ENCODE measurements around the gene BRIP1.
"Not testable (repeated sequence)": the region's sequence is repeated elsewhere in the genome, so short reads cannot be mapped to it uniquely, and the experiment has no call there.

BRIP1 gene

GRCh38 chr17:61863801-61864126, 436 bp upstream of the BRIP1 start:
- no peak for DNase-seq (ENCODE audit: low spot score)

- no peak for DNase-seq (ENCODE audit: low spot score)
Observed at GRCh38 chr17:61862105-61862574, 1.2 kb downstream of the BRIP1 start.

- DNase-seq (ENCODE audit: low spot score): not testable (repeated sequence)
Observed at GRCh38 chr17:61860397-61860796, 2.9 kb downstream of the BRIP1 start.

- DNase-seq (ENCODE audit: low spot score): no peak
Observed at GRCh38 chr17:61856035-61856434, 7.3 kb downstream of the BRIP1 start.

- no peak for DNase-seq (ENCODE audit: low spot score)
Observed at GRCh38 chr17:61852857-61853256, 10.5 kb downstream of the BRIP1 start.

- DNase-seq (ENCODE audit: low spot score): no peak
Observed at GRCh38 chr17:61849674-61850073, 13.7 kb downstream of the BRIP1 start.

GRCh38 chr17:61848896-61849295, 14.4 kb downstream of the BRIP1 start:
- no peak for DNase-seq (ENCODE audit: low spot score)

- DNase-seq (ENCODE audit: low spot score): no peak
Observed at GRCh38 chr17:61848247-61848646, 15.1 kb downstream of the BRIP1 start.

- no peak for DNase-seq (ENCODE audit: low spot score)
Observed at GRCh38 chr17:61847659-61848058, 15.7 kb downstream of the BRIP1 start.

- no peak for DNase-seq (ENCODE audit: low spot score)
Observed at GRCh38 chr17:61846761-61847375, 16.5 kb downstream of the BRIP1 start.

- no peak for DNase-seq (ENCODE audit: low spot score)
Observed at GRCh38 chr17:61846088-61846487, 17.2 kb downstream of the BRIP1 start.

GRCh38 chr17:61843435-61843834, 19.9 kb downstream of the BRIP1 start:
- DNase-seq (ENCODE audit: low spot score): no peak

GRCh38 chr17:61842899-61843298, 20.4 kb downstream of the BRIP1 start:
- no peak for DNase-seq (ENCODE audit: low spot score)

- no peak for DNase-seq (ENCODE audit: low spot score)
Observed at GRCh38 chr17:61839300-61839786, 24.0 kb downstream of the BRIP1 start.

GRCh38 chr17:61837175-61838051, 25.9 kb downstream of the BRIP1 start:
- no peak for DNase-seq (ENCODE audit: low spot score)

- no peak for DNase-seq (ENCODE audit: low spot score)
Observed at GRCh38 chr17:61836266-61837174, 26.8 kb downstream of the BRIP1 start.

- DNase-seq (ENCODE audit: low spot score): no peak
Observed at GRCh38 chr17:61835606-61836005, 27.7 kb downstream of the BRIP1 start.

- no peak for DNase-seq (ENCODE audit: low spot score)
Observed at GRCh38 chr17:61834610-61835009, 28.7 kb downstream of the BRIP1 start.

- no peak for DNase-seq (ENCODE audit: low spot score)
Observed at GRCh38 chr17:61833536-61834193, 29.7 kb downstream of the BRIP1 start.

GRCh38 chr17:61832463-61832862, 30.9 kb downstream of the BRIP1 start:
- DNase-seq (ENCODE audit: low spot score): no peak

GRCh38 chr17:61831099-61831498, 32.2 kb downstream of the BRIP1 start:
- no peak for DNase-seq (ENCODE audit: low spot score)

GRCh38 chr17:61828694-61829093, 34.6 kb downstream of the BRIP1 start:
- no peak for DNase-seq (ENCODE audit: low spot score)

Data from left forelimb (tissue), 1 donor.